ENCODE results near the gene EPHB2.

GRCh38 chr1:22661880-22662279 is 48.8 kb upstream of the EPHB2 start:
- no peak for TF ChIP-seq CTCF (IDR thresholded peaks at IDR 0.05)
- no peak for TF ChIP-seq POLR2A (IDR thresholded peaks at IDR 0.05)
